Activated T-cell treated with anti-CD3 and anti-CD28 coated beads for 24 hours (primary cell): ENCODE measurements around the gene NAA38.
"Not testable (repeated sequence)": the region's sequence is repeated elsewhere in the genome, so short reads cannot be mapped to it uniquely, and the experiment has no call there.

ENCODE experiments used
- DNase-seq: peaks from one replicate; pipeline ENCODE4 v3.0.0-alpha.2; 2020; ENCODE audit warnings: low read depth

Gene NAA38

GRCh38 chr17:7882068-7882467, 24.7 kb upstream of the NAA38 start:
- DNase-seq = no peak

- DNase-seq = no peak
These were observed 24.1 kb upstream of the NAA38 start for GRCh38 chr17:7881276-7882054.

GRCh38 chr17:7880076-7880868, 22.9 kb upstream of the NAA38 start:
- DNase-seq = no peak

- no peak for DNase-seq
These were observed 20.9 kb upstream of the NAA38 start for GRCh38 chr17:7878234-7878633.

- no peak for DNase-seq
These were observed 18.5 kb upstream of the NAA38 start for GRCh38 chr17:7875804-7876370.

GRCh38 chr17:7873051-7873450, 15.7 kb upstream of the NAA38 start:
- DNase-seq = no peak

GRCh38 chr17:7867881-7868329, 10.5 kb upstream of the NAA38 start:
- DNase-seq = no peak

GRCh38 chr17:7864995-7865650, 7.8 kb upstream of the NAA38 start:
- DNase-seq = no peak

GRCh38 chr17:7864384-7864783, 7.0 kb upstream of the NAA38 start:
- not testable (repeated sequence) for DNase-seq

- DNase-seq = peak; percentile 35
These were observed 5.5 kb upstream of the NAA38 start for GRCh38 chr17:7862692-7863437.

- no peak for DNase-seq
These were observed 1.7 kb upstream of the NAA38 start for GRCh38 chr17:7859028-7859427.

- DNase-seq = no peak
These were observed 1.1 kb upstream of the NAA38 start for GRCh38 chr17:7858522-7858810.

- peak; percentile 86 for DNase-seq
These were observed 558 bp upstream of the NAA38 start, which contains the start of gene CYB5D1 for GRCh38 chr17:7857713-7858521. TSS of gene CYB5D1 (plus strand) at chr17:7858003. CDS start at chr17:7858135, 132 bp downstream.

GRCh38 chr17:7856011-7856810, 1.1 kb downstream of the NAA38 start:
- peak; percentile 22 for DNase-seq

- DNase-seq = no peak
These were observed 1.7 kb downstream of the NAA38 start for GRCh38 chr17:7855660-7856010.

GRCh38 chr17:7854851-7855659, 2.3 kb downstream of the NAA38 start, which contains the start of gene TMEM88:
TSS of gene TMEM88 (plus strand) at chr17:7855066. CDS start at chr17:7855075, 9 bp downstream.
- no peak for DNase-seq

GRCh38 chr17:7854078-7854777, 3.1 kb downstream of the NAA38 start:
- no peak for DNase-seq

- no peak for DNase-seq
These were observed 3.7 kb downstream of the NAA38 start for GRCh38 chr17:7853691-7854038.
